CD4-positive, alpha-beta memory T cell (primary cell): Measurements from ENCODE around the gene TMEM8B. TPM values are rescaled to one million over a fixed set of nuclear protein-coding genes. Genes with fewer than 3 reads are reported as not detected.
A peak's percentile ranks its signal among the peaks of the same experiment; 100 is the strongest.

ENCODE experiments used
- CTCF ChIA-PET: fragments of 350-600 bp; sonication (Branson Sonifier 250); formaldehyde crosslinking; loops from one replicate; lab custom pipeline; 2021; ENCODE audit warnings: inconsistent platforms; ENCODE audit not compliant: partially characterized antibody; lab: Charles Lee
- POLR2A ChIA-PET: fragments of 350-600 bp; sonication (Branson Sonifier 250); formaldehyde crosslinking; loops from one replicate; lab custom pipeline; 2021; ENCODE audit not compliant: partially characterized antibody; lab: Charles Lee
- DNase-seq, 5 donors: peaks; one replicate each; pipeline versions ENCODE4 v3.0.0 to v3.0.0-alpha.2; 2020 to 2022; ENCODE audit warnings: mixed read lengths in 1 of 5
- H3K27ac ChIP-seq: one replicate; pipeline ENCODE4 v1.7.0; 2013; ENCODE audit warnings: low read depth, low read length
- H3K27me3 ChIP-seq: 2 replicates; pipeline ENCODE4 v1.7.0; 2013; ENCODE audit warnings: mild to moderate bottlenecking, low read length, moderate library complexity; ENCODE audit not compliant: insufficient read depth
- H3K36me3 ChIP-seq: 2 replicates; pipeline ENCODE4 v1.7.0; 2013; ENCODE audit warnings: mild to moderate bottlenecking, low read length, moderate library complexity; ENCODE audit not compliant: insufficient read depth
- H3K4me1 ChIP-seq: 2 replicates; pipeline ENCODE4 v1.7.0; 2013; ENCODE audit warnings: mild to moderate bottlenecking, low read length, moderate library complexity; ENCODE audit not compliant: insufficient read depth
- H3K4me3 ChIP-seq, 2 donors: one replicate each; pipeline ENCODE4 v1.7.0; 2013; ENCODE audit warnings: low read length in 2 of 2, mild to moderate bottlenecking in 1 of 2
- H3K9me3 ChIP-seq, 2 donors: one replicate each; pipeline ENCODE4 v1.7.0; 2013; ENCODE audit warnings: low read length in 2 of 2, control low read depth in 1 of 2; ENCODE audit not compliant: control insufficient read depth in 1 of 2
- H3K27ac Mint-ChIP-seq, 7 donors: one replicate each; pipeline ENCODE4 v1.8.0; 2020 to 2021; ENCODE audit warnings: mixed read lengths in 7 of 7, mild to moderate bottlenecking in 6 of 7, inconsistent platforms in 3 of 7, moderate library complexity in 3 of 7
- H3K27me3 Mint-ChIP-seq, 2 donors: one replicate each; pipeline ENCODE4 v1.8.0; 2020 to 2021; ENCODE audit warnings: mixed read lengths in 2 of 2
- H3K36me3 Mint-ChIP-seq, 2 donors: one replicate each; pipeline ENCODE4 v1.8.0; 2020 to 2021; ENCODE audit warnings: mixed read lengths in 2 of 2, inconsistent platforms in 1 of 2, mild to moderate bottlenecking in 1 of 2
- H3K4me1 Mint-ChIP-seq, 4 donors: one replicate each; pipeline ENCODE4 v1.8.0; 2020 to 2021; ENCODE audit warnings: mixed read lengths in 4 of 4, mild to moderate bottlenecking in 1 of 4
- H3K4me3 Mint-ChIP-seq, 8 donors: one replicate each; pipeline ENCODE4 v1.8.0; 2020 to 2021; ENCODE audit warnings: mixed read lengths in 8 of 8, mild to moderate bottlenecking in 7 of 8, moderate library complexity in 6 of 8, inconsistent platforms in 3 of 8
- H3K9me3 Mint-ChIP-seq, 8 donors: one replicate each; pipeline ENCODE4 v1.8.0; 2020 to 2021; ENCODE audit warnings: mixed read lengths in 8 of 8, mild to moderate bottlenecking in 5 of 8, inconsistent platforms in 3 of 8, moderate library complexity in 1 of 8
- intact Hi-C: fragments of 100-400 bp; cut with micrococcal nuclease; formaldehyde crosslinking; loops from one replicate; pipeline ENCODE4 v1.15.1; 2023
- polyA plus RNA-seq, 2 donors: library from polyadenylated mRNA; unstranded; fragments of 300-500 nt; fragmentation: Illumina TruSeq; gene quantifications; one replicate each; pipeline ENCODE4 v1.2.3, GENCODE V29; 2021
- total RNA-seq, 2 experiments: library from RNA; stranded (reverse); gene quantifications; one replicate each; pipeline ENCODE4 v1.2.3, GENCODE V29; 2021

Gene TMEM8B
- total and polyA plus RNA-seq, 4 experiments from 2014 or later = 2.0 to 10.5 (median 4.9) TPM

DNA sequence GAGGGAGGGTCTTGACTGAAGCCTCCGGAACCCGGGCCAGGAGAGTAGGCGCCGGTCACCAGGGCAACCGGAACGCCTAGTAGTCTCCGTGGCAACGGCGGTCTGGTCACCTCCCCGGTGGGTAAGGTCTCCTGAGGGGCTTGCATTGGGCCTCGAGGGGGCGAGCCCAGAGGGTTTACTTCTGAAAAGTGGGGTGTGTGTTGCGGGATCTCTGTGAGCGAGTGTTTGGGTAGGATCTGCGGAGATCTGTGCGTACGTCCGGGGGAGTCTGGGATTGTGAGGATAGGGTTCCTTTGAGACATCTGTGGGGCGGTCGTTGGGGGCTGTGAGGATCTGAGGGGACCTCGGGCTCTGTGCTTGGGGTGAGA lies 328 bp upstream of the TMEM8B start, which contains the start of gene FAM221B:
Gene FAM221B, minus strand, starts transcription at position 17 of the 368 bp plus-strand sequence. CDS start 2,571 bp downstream, outside the sequence.
- H3K27ac ChIP-seq = peak within 1 kb of the TSS; percentile 66
- peak within 1 kb of the TSS; percentile 74 to 99 (median 98) for H3K27ac Mint-ChIP-seq
- H3K36me3 ChIP-seq = no peaks in the 10 kb centered on the region
- H3K4me3 Mint-ChIP-seq = peak within 1 kb of the TSS; percentile 92 to 100 (median 96)
- peak within 1 kb of the TSS; percentile 61 to 70 for H3K4me3 ChIP-seq
- no peaks in the 10 kb centered on the region for H3K9me3 Mint-ChIP-seq
- no peaks in the 10 kb centered on the region for H3K36me3 Mint-ChIP-seq
- no peaks in the 10 kb centered on the region for H3K27me3 Mint-ChIP-seq
- peaks cover 23 to 39% (median 35%) of the 10 kb centered on the region in 4 donors for H3K4me1 Mint-ChIP-seq
- H3K9me3 ChIP-seq = no peaks in the 10 kb centered on the region
- no peaks in the 10 kb centered on the region for H3K27me3 ChIP-seq
- no peak for DNase-seq
- intact Hi-C loops = loop anchor here (1.0 kb wide), 2 partner anchors 13 to 224 kb away; partner anchors contain the start of gene HINT2
- H3K4me1 ChIP-seq = peaks cover 20% of the 10 kb centered on the region
- ChIA-PET POLR2A (interaction anchor here (1.0 to 2.2 kb wide), 7 partner anchors 14 to 212 kb away, joined by 3 to 7 read pairs (median 6); partner anchors contain the start of genes CCDC107, CREB3, HINT2 and SPAG8), CTCF (interaction anchor here (0.6 to 6.5 kb wide), 6 partner anchors 13 to 165 kb away, joined by 3 to 71 read pairs (median 4); partner anchors contain the start of genes HINT2 and SPAG8)

DNA sequence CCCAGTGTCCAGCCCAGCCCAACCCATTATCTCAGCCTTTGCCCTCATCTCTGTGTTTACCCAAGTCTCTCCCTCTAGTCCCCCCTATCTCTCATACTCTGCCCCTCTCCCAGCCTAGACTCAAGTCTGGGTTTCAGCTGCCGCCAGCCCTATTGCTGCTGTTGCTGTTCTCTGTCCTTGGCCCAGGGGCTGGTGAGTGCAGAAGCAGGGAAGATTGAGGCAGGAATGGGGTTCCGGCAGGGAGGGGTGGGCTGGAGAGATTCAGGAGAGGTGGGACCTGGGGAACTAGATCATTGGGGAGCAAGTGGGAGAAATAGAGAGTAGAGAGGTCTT lies 702 bp downstream of the TMEM8B start:
- POLR2A ChIA-PET = interaction anchor here (1.2 to 2.2 kb wide), 2 partner anchors 18 to 213 kb away, joined by 3 to 7 read pairs; partner anchors contain the start of gene SPAG8
- H3K4me1 ChIP-seq = peaks cover 20% of the 10 kb centered on the region
- no peaks in the 10 kb centered on the region for H3K9me3 ChIP-seq
- H3K27ac ChIP-seq = peak overlapping the region; percentile 66
- CTCF ChIA-PET = interaction anchor here (5.2 kb wide), 1 partner anchor 17 kb away, joined by 58 read pairs; the partner anchor contains the start of genes HINT2 and SPAG8
- Mint-ChIP-seq H3K27me3 (no peaks in the 10 kb centered on the region), H3K36me3 (no peaks in the 10 kb centered on the region), H3K4me3 (peak overlapping the region; percentile 78 to 89 (median 84)), H3K4me1 (peaks cover 26 to 44% (median 38%) of the 10 kb centered on the region in 4 donors), H3K27ac (peak overlapping the region; percentile 67 to 97 (median 94)), H3K9me3 (no peaks in the 10 kb centered on the region)
- peak overlapping the region; percentile 59 to 70 for H3K4me3 ChIP-seq
- H3K36me3 ChIP-seq = no peaks in the 10 kb centered on the region
- intact Hi-C loops = loop anchor here (1.0 kb wide), 2 partner anchors 14 to 225 kb away; partner anchors contain the start of gene HINT2
- no peaks in the 10 kb centered on the region for H3K27me3 ChIP-seq
- no peak for DNase-seq

DNA sequence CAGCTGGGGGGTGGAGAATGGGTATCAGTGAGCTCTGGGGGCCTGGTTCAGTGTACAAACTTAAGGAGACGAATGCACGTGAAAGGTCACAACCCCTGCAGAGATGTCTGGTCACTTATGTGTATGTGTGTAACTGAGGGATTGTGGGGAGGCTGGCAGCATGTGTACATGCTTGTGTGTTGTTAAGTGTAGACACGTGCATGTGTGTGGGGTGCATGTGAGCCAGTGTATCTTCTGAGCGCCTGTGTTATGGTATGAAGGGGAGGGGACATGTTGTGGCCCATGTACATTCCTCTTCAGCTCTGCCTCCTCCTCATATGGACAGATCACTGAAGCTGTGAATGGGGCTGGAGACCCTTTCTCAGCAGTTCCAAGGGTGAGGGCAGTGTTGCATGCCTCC lies 2.0 kb downstream of the TMEM8B start:
- Histone ChIP-seq H3K36me3 (no peaks in the 10 kb centered on the region), H3K9me3 (no peaks in the 10 kb centered on the region), H3K27ac (no peak overlapping the region), H3K4me3 (no peak overlapping the region), H3K4me1 (peaks cover 20% of the 10 kb centered on the region), H3K27me3 (no peaks in the 10 kb centered on the region)
- DNase-seq = no peak
- no peaks in the 10 kb centered on the region for H3K36me3 Mint-ChIP-seq
- POLR2A ChIA-PET = no interaction called here
- H3K9me3 Mint-ChIP-seq = no peaks in the 10 kb centered on the region
- peak overlapping the region in 2 of 8 donors; percentile 31 to 53 for H3K4me3 Mint-ChIP-seq
- H3K4me1 Mint-ChIP-seq = peaks cover 23 to 42% (median 36%) of the 10 kb centered on the region in 4 donors
- H3K27me3 Mint-ChIP-seq = no peaks in the 10 kb centered on the region
- CTCF ChIA-PET = no interaction called here
- peak overlapping the region in 3 of 7 donors; percentile 35 to 65 (median 38) for H3K27ac Mint-ChIP-seq
- intact Hi-C loops = no loop called here

DNA sequence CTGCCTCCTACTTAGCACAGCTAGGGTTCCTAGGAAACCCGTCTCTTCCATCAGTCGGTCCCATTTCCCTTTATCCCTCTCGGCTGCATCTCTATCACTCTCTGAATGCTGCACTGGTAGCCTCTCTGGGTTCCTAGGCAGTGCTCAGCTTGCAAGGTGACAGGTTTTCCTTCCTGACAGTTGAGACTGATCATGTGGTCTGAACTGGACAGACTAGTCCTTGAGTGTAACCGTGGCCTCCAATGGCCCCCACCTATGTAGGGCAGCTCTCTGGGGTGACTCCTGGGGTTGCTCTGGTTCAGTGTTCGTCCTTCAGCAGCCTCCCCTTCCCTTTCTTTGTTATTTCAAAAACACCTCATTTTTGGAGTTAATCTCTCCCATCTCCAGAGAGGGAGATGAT lies 3.8 kb downstream of the TMEM8B start:
- DNase-seq = no peak
- H3K36me3 ChIP-seq = no peaks in the 10 kb centered on the region
- no peaks in the 10 kb centered on the region for H3K9me3 ChIP-seq
- no peaks in the 10 kb centered on the region for H3K27me3 ChIP-seq
- H3K4me1 ChIP-seq = peaks cover 16% of the 10 kb centered on the region
- no peak overlapping the region for H3K27ac ChIP-seq
- no peak overlapping the region for H3K4me3 ChIP-seq
- Mint-ChIP-seq H3K27me3 (no peaks in the 10 kb centered on the region), H3K4me3 (no peak overlapping the region), H3K9me3 (no peaks in the 10 kb centered on the region), H3K27ac (peak overlapping the region in 2 of 7 donors; percentile 38 to 45), H3K4me1 (peaks cover 21 to 40% (median 31%) of the 10 kb centered on the region in 4 donors), H3K36me3 (no peaks in the 10 kb centered on the region)
- ChIA-PET POLR2A (interaction anchor here (1.4 to 1.5 kb wide), 2 partner anchors 19 to 21 kb away, joined by 4 to 7 read pairs; partner anchors contain the start of gene SPAG8), CTCF (no interaction called here)
- intact Hi-C loops = no loop called here

DNA sequence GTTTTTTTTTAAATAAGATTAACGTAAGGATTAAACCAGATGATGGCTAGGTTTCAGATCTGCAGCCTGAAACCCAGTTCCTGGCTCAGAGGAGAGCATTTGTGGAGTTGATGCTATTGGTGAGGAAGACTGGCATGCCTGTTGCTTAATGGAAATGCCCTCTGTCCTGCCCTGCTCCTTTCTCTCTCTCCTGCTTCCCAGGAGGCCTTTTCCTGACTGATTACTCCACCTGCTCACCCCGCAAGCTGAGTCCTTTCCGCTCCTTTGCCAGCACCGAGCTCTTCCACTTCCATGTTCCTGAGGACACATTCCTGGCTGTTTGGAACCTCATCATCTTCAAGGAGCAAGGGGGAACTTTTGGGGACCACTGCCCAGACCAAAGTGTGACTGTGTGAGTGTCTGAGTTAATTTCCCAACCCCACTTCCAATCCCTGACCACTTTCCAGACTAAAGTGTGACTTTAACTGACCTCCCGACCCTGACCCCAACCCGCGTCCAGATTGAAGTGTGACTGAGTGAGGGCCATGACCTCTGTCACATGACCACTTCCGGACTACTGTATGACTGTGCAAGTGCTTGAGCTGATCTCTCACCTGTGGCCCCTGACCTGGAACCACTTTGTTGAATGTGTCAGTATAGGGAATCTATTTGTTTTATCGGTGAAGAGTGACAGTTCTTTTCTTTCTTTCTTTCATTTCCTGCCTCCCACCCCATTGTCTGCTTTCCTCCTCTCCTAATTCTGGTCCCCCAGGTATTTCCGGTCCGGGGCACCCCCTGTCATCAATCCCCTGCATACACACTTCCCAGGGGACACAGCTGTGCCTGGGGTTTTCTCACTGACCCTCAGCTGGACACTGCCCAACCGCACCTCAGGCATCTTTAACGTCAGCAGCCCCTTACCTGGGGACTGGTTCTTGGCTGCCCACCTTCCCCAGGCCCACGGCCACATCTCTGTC lies 5.5 kb downstream of the TMEM8B start:
- no peak for DNase-seq
- no peak overlapping the region for H3K27ac ChIP-seq
- ChIA-PET CTCF (interaction anchor here (0.8 to 1.0 kb wide), 2 partner anchors 25 to 44 kb away, joined by 3 read pairs; no protein-coding TSS in a partner anchor), POLR2A (no interaction called here)
- intact Hi-C loops = no loop called here
- H3K9me3 ChIP-seq = no peaks in the 10 kb centered on the region
- peaks cover 13 to 27% (median 21%) of the 10 kb centered on the region in 4 donors for H3K4me1 Mint-ChIP-seq
- no peak overlapping the region for H3K4me3 Mint-ChIP-seq
- H3K36me3 ChIP-seq = no peaks in the 10 kb centered on the region
- no peaks in the 10 kb centered on the region for H3K9me3 Mint-ChIP-seq
- H3K27me3 ChIP-seq = no peaks in the 10 kb centered on the region
- H3K27me3 Mint-ChIP-seq = no peaks in the 10 kb centered on the region
- peaks cover 9% of the 10 kb centered on the region for H3K4me1 ChIP-seq
- peak overlapping the region in 3 of 7 donors; percentile 38 to 65 (median 40) for H3K27ac Mint-ChIP-seq
- H3K36me3 Mint-ChIP-seq = no peaks in the 10 kb centered on the region
- no peak overlapping the region for H3K4me3 ChIP-seq

DNA sequence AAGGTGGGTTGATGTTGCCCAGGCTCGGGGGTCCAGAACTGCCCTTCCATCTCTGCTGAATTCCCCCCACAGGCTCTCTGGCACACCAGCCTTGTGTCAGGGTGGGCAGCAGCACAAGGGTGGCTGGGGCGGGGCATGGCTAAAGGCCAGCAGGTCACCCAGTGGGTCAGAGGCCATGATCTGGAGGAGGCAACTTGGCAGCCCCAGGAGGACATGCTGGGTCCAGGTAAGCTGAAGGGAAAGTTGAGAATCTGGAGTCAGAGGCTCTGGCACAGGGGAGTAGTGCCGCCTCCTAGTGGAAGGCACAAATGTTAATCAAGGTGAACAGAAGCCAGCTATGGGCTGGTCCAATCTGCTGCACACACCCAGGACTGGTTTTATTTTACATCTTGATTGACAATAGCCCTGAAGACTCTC lies 6.2 kb downstream of the TMEM8B start:
- Mint-ChIP-seq H3K27me3 (no peaks in the 10 kb centered on the region), H3K4me1 (peaks cover 6 to 20% (median 14%) of the 10 kb centered on the region in 4 donors), H3K9me3 (no peaks in the 10 kb centered on the region), H3K27ac (peak overlapping the region in 1 of 7 donors; percentile 56), H3K36me3 (no peaks in the 10 kb centered on the region), H3K4me3 (no peak overlapping the region)
- peaks cover 2% of the 10 kb centered on the region for H3K4me1 ChIP-seq
- no peak overlapping the region for H3K27ac ChIP-seq
- H3K27me3 ChIP-seq = no peaks in the 10 kb centered on the region
- ChIA-PET CTCF (interaction anchor here (1.0 to 2.1 kb wide), 2 partner anchors 9 to 24 kb away, joined by 3 to 11 read pairs; no protein-coding TSS in a partner anchor), POLR2A (no interaction called here)
- no peak overlapping the region for H3K4me3 ChIP-seq
- intact Hi-C loops = no loop called here
- H3K36me3 ChIP-seq = no peaks in the 10 kb centered on the region
- DNase-seq = no peak
- no peaks in the 10 kb centered on the region for H3K9me3 ChIP-seq
